SIG-M5 treated with dmso at 0.1 percent for 504 hours (cell line): Measurements from ENCODE around the gene PIP5K1C.

ENCODE experiments used
- DNase-seq: peaks from one replicate; lab custom pipeline; 2025; ENCODE audit not compliant: unreplicated experiment; lab: John Stamatoyannopoulos, UW

PIP5K1C gene

DNA sequence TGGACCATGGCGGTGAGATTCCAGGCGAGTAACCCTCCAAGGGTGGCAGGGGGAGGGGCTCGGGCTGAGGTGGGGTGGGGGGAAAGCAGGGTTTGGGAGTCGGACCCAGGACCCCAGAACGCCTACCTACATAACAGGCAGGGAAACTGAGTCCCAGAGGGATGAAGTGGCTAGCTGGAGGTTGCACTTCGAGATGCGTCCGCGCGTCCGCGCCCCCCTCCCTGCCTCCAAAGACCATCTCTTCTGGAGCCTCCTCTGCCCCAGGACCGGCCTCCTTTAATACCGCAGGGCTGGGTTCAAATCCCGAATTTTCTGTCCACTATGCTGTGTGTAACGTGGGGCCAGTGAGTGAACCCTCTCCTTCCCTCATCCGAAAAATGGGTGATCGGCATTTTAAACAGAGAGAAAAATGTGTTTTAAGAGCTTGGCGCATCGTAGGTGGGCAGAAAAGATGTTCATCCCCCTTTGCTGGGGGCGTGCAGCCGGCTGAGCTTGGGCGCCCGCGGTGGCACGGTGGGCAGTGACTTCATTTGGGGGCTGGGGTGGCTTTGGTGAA lies 21.7 kb upstream of the PIP5K1C start:
- no peak for DNase-seq

DNA sequence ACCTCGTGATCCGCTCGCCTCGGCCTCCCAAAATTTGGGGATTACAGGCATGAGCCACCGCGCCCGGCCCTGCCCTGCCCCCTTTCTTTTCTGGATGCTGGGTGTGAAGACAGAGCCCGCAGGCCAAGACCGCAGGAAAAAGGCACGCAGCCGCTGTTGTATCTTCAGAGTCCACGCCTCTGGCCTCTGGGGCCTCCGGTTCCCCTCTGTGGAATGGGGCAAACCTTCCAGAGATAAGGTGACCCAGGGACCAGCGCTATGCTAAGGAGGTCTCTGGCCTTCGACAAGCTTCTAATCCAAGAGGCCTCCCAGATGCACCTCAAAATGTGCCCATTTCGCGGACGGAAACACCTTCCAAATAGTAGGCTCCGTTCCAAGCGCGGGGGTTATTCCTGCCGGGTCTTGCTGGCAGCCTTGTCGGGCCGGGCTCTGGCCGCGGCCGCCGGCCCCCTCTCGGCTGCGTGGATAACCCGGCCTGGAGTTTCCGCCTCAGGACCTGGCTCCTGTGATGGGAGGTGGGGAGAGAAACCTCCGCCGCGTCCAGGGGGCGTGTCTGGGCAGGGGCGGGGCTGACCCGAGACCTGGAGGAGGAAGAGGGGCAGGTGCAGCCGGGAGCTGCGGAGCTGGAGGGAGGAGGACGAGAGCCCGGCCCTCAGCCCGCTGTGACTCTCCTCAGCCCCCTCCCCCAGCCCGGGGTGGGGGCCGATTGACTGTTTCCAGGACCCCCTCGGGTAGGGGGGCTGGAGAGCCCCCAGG lies 21.0 kb upstream of the PIP5K1C start:
- DNase-seq = peak; percentile 63

DNA sequence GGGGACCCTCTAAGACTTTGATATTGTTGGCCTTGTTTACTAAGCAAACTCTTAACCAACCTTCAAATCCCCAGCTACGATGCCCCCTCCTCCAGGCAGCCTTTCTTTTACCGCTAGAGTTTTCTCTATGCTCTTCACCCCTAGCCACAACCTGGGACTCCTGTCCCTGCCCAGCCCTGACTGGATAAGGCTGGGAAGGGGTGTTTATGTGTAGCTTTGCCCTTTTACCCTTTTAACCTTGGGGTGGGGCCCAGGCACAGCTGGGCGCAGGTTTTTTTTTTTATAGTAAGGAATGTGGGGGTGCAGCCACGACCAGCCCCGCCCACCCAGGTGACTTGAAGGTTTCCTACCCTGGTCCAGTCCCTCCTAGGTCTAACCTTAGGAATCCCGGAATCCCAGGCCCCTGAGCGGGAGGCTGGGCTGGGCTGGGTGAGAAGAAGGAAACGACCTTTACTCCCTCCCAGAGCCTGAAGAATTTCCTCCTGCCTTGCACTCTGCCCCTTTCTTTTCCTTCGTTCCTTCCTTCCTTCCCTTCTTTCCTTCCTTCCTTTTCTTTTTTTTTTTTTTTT lies 20.2 kb upstream of the PIP5K1C start:
- DNase-seq = no peak

DNA sequence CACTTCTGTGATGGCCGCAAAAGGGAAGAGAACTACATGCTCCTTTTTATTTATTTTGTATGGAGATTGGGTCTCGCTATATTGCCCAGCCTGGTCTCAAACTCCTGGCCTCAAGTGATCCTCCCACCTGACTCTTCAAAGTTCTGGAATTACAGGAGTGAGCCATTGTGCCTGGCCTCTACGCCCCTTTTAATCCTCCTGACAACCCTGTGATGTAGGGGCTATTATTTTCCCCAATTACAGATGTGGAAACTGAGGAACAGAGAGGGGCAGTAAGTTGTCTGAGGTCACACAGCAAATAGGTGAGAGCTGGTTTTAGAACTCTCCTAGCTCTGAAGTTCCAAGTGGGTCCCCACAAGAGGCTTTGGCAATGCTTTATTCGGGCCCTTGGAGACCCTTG lies 19.6 kb upstream of the PIP5K1C start:
- no peak for DNase-seq

DNA sequence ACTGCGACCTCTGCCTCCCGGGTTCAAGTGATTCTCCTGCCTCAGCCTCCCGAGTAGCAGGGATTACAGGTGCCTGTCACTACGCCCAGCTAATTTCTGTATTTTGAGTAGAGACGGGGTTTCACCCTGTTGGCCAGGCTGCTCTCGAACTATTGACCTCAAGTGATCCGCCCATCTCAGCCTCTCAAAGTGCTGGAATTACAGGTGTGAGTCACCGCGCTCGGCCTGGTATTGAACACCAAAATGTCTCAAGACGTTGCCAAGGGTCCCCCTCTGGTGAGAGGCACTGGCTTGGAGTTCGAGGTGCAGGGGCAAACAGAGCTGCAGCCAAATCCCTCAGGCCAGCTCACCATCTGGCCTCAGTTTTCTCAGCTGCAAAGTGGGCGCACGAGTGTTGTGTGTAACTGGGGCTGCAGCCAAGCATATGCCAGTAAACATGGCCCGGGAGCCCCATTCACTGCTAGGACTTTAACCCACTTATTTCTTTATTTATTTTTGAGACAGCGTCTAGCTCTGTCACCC lies 15.9 kb upstream of the PIP5K1C start:
- DNase-seq = no peak

DNA sequence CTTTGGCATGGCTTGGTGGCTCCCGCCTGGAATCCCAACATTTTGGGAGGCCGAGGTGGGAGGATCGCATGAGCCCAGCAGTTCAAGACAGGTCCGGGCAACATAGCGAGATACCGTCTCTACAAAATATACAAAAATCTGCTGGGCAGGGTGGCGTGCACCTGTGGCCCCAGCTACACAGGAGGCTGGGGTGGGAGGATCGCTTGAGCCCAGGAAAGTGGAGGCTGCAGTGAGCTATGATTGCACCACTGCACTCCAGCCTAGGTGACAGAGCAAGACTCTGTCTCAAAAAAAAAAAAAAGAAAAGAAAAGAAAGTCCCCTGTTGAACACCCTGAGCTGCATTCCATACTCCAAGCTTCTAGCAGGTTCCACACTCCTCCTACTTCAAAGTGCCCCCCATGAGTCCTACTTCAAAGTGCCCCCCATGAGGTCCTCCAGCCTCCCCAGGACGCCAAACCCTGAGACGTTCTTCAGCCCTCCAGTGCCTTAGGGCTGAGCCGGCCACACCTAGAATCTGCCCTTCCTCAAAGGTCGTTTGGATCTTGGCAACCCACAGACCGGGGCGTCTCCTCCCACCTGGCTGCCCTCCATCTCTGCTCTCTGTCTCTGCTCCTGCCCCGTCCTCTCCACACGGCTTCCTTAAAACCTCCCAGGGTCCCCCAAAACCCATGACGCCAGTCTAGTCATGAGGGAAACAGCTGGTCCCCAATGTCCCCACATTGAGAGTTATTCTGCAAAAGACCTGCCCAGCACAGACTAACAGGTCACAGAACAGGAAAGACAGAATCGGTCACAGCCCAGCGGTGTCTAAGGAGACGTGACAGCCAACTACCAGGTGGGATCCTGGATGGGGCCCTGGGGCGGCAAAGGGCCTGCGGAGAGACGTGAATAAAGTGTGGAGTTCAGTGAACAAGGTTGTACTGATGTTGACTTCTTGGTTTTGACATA lies 12.7 kb upstream of the PIP5K1C start:
- no peak for DNase-seq

DNA sequence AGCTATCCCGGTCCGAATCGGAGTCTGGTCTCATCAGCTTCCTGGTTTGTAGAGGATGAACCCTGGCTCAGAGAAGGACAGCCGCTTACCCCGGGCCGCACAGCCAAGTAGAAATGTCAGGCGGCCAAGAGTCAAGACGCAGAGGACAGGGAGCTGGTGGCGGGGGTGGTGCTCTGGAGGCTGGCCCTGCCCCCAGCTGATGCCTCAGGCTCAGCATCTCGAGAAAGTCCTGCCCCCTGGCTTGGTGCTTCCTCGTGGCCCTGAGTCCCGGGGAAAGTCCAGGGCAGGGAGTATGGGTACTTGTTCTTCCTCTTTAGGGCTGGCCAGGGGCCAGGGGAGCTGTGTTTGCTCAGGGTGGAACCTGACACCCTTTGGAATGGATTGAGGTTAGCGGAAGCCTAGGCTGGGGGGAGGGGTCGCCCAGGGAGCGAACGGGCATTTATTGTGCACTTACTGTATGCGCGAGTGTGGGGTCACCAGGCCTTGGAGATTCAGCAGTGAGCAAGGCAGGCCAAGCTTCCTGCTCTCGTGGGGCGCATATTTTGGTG lies 10.1 kb upstream of the PIP5K1C start:
- DNase-seq = peak; percentile 43

DNA sequence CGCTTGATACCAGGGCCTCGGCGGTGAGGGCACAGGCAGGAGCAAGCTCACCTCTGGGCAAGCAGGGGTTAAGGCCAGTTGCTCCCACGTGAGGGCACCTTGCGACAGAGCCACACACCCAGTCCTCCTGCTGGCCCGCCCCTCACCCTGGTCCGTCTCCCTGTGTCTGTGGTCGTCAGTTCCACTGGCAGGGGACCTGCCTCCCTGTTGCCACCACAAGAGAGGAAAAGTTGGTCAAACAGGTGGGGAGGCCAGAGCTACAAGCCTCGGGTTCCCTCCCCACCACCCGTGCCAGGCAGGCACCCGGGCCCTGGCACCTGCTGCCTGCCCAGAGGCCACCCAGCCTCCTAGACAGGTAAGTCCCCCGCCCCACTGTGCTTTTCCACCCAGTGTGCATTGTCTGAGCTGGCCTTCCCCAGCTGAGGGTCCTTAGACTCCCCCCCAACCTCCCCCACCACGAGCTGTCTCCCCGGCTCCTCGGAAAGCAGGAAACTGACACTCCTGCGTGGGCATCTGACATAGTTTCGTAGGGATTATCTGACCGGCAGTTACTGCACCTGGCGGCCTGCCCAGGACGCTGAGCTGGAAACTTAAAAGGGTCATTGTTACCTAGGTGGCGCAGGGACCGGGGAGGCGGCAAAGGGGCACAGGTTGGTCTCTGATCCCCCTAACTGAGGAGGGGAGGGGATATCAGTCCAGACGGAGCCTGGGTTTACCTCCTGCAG lies 8.1 kb upstream of the PIP5K1C start, which contains the start of gene TJP3:
TSS of gene TJP3 (plus strand) at position 178 of the 725 bp plus-strand sequence. CDS start 20,049 bp downstream, outside the sequence.
- no peak for DNase-seq

DNA sequence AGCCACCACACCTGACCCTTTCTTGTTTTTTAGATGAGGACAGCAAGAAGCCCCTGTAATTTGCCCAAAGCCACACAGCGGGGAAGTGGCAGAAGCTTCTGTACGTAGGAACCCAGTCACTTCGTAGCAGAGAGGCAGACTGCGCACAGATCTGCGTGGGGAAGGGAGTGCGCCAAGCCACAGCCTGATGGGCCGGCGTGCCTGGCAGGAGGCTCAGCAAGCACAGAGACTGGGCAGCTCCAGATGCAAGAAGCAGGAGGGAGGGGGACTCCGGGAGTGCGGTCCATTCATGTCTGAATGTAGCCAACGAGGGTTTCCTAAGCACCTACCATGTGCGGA lies 7.6 kb upstream of the PIP5K1C start:
- no peak for DNase-seq

DNA sequence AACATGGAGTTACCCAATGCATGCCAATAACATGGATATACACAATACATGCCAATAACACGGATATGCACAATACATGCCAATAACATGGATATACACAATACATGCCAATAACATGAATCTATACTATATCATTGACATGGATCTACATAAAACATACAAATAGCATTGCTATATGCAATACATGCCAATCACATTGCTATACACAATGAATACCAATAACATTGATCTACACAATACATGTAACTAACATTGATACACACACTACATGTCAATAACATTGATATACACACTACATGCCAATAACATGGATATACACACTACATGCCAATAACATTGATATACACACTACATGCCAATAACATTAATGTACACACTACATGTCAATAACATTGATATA lies 932 bp upstream of the PIP5K1C start:
- DNase-seq = no peak

DNA sequence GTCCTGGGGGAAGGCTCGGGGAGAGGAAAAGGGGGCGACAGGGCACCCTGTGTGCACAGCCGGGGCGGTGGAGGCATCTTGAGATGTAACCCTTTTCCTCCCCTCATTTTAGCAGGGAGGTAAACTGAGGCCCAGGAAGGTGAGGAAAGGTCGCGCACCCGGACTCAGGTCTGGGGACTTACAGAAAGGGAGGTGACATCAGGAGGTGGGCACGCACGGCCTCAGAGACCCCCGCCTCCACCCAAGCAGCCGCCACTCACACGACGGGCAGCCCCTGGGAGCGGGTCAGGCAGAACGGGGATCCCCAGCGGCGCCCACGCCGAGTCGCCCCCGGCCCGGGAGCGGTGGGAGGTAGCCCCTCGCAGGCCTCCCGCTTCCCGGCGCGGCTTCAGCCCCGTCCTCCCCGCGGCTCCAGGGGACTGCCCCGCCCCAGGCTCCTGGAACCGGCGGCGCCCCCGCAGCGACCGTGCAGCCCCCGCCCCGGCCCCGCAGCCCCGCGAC lies 477 bp downstream of the PIP5K1C start:
- DNase-seq = no peak

DNA sequence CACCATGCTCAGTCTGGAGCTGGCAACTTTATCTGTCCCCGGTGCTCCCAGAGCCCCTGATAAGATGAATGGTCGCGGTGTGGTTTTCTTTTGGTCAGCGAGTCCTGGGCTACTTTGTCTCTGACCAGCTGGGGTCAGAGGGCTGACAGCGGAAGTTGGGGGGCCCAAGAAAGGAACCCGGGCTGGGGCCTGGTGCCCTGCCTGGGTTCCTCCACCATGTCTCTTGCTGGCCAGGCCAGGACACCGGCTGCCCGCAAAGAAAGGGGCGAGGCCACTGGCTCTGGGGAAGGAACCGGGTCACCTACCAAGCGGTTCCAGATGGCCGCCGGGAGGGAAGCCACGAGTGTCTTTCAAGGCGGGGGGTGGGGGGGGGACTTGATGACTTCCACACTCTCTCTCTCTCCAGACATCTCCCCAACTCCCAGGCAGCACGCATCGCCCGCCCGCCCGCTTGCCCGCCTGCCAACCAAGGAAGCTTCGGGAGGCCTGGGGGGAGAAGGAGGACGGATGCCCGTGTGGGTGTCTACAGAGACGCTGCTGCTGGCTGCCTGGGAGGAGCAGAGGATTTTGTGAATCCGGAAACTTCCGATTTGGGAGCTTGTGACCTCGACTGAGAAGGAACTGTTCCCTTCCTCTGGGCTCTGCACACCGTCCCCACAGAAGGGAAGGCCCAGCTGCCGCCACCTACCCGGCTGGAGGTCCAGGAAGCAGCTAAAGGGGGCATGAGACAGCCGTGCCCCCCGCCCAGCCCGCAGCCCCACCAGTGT lies 1.1 kb downstream of the PIP5K1C start:
- peak; percentile 73 for DNase-seq

DNA sequence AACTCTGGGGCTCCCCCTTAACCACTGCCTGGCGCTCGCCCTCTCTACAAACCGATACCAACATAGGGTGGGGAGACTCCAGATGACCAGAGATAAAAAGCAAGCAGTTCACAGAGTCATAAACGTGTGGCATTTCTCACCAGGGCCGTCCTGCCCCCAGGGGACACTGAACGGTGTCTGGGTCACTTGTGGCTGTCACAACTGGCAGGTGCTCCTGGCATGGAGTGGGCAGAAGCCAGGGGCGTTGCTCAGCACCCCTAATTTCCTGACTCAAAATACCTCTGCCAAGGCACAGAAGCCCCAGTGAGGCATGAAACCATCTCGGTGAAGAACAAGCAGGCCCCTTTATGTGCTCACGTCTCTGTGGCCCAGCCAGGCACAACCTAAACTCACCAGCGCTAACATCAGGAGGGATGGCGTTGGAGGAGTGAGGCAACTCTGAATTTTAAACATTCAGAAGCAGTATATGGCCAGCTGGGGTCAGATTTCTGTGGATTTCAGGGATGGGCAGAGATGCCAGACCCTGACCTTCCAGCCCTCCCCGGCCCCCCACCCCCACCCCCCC lies 1.8 kb downstream of the PIP5K1C start:
- no peak for DNase-seq

DNA sequence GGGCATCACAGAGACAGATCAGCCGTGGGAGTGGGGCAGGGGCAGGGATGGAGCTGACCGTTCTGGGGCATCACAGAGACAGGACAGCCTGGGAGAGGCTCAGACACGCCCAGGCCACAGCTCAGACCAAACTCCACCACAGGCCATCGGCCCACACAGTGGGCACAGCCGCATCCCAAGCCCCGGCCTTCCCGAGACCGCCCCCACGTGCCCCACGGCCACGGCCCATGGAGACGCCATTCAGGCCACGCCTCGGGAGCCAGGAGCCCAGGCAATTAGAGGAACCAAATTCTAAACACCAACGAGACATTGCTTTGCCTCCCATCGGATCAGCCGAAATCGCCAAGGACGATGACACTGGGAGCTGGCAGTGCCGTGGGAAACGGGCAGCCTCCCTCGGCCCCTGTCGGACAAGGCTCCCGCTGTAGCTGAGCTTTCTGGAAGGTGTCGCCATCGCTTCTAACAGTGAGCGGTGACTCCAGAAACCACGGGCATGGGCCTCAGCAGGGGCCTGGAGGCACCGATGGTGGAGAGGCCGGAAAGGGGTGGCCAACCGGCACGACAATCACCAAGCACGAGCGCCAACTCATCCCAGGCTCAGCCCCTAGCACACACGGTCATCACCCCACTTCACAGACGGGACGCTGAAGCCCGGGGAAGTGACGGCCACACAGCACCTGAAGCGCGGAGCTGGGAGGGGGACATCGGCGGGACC lies 2.4 kb downstream of the PIP5K1C start:
- no peak for DNase-seq

DNA sequence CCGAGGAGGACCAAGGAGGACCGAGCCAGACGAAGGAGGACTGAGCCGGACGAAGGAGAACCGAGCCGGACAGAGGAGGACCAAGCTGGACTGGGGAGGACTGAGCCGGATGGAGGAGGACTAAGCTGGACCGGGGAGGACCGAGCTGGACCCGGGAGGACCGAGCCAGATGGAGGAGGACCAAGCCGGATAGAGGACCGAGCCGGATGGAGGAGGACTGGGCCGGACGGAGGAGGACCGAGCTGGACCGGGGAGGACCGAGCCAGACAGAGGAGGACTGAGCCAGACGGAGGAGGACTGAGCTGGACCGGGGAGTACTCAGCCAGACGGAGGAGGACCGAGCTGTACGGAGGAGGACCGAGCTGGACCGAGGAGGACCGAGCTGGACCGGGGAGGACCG lies 3.2 kb downstream of the PIP5K1C start:
- DNase-seq = no peak

DNA sequence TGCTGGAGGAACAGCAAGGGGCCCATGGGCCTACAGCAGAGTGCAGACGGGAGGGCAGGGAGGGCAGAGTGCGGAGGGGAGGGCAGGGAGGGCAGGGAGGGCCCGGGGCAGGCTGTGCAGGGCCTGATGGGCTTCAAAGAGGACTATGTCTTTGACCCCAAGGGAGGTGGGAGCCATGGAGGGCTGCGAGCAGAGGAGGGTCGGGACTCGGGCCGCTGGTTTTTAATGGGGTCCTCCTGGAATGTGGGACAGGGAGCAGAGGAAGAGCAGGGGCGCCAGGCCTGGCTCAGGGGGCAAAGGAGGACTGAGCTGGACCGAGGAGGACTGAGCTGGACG lies 3.6 kb downstream of the PIP5K1C start:
- DNase-seq = no peak

DNA sequence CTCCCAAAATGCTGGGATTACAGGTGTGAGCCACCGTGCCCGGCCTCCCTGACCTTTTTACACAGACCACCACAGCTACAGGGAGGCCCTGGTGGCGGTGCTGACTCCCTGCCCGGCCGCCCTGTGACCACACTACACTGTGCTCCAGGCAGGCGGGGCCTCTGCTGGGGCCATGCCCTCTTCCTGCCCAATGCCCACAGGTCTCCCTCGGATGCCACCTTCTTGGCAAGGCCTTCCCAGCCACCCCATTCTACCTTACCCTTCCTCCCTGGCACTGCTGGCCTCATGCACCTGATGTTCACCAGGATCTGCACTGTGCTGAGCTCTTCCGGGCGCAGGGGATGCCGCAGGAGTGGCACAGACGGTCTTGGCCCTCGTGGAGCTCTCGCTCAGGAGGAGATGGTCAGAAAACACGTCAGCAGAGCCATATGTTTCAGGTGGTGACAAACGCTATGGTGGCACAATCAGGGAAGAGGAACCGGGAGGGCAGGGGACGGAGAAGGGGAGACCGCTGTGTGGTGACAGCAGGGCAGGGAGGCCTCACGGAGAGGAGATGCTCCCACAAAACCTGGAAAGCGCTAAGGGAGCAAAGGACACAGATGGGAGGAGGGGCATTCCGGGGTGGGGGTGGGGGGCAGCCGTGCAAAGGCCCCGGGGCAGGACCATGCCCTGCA lies 4.1 kb downstream of the PIP5K1C start:
- DNase-seq = no peak

DNA sequence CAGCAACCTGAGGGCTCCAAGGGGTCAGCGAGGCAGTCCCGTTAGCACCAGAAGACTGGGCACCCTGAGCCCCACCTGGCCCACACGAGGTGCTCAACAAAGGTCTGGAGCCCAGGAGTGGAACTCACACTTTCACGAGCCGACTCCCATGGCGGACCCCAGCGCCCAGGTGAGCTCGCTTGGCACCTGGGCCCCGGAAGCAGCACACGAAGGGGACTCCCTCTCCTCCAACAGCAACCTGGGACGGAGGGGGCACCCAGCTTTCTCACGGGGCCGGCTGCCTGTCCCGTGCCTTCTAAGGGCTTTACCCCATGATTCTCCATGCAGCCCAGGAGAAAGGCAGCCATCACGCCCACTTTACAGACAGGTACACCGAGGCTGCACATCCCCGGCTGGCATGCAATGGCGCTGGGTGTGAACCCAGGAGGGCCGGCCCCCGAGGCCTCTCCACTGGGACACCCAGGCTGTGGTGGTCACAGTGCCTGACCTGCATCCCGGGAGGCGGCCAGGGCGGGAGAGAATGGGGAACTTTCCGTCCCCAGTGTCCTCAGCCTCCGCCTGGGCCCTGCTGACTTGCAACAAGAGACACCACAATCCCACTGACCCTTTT lies 5.0 kb downstream of the PIP5K1C start:
- DNase-seq = no peak
